HG03097 (cell line): Measurements from ENCODE around the gene MSANTD4.
"Not testable (repeated sequence)": the region's sequence is repeated elsewhere in the genome, so short reads cannot be mapped to it uniquely, and the experiment has no call there.

Experiments
- ATAC-seq: cut with Tn5 transposase; IDR thresholded peaks from one replicate; pipeline ENCODE4 v1.9.1; 2021; ENCODE audit not compliant: unreplicated experiment, low FRiP score

MSANTD4 gene

GRCh38 chr11:106021967-106022794 lies at the start of gene MSANTD4:
Gene MSANTD4 (minus strand): TSS chr11:106022240. CDS start chr11:106010917, 11,323 bp downstream.
- peak; percentile 99 for ATAC-seq

- no peak for ATAC-seq
Measured at GRCh38 chr11:106070606-106071005, 48.6 kb upstream of the MSANTD4 start.

GRCh38 chr11:106063009-106063408 lies 41.0 kb upstream of the MSANTD4 start:
- ATAC-seq: no peak

GRCh38 chr11:106061954-106062949 lies 40.2 kb upstream of the MSANTD4 start:
- ATAC-seq: no peak

- no peak for ATAC-seq
Measured at GRCh38 chr11:106061249-106061784, 39.3 kb upstream of the MSANTD4 start.

GRCh38 chr11:106059617-106060016 lies 37.6 kb upstream of the MSANTD4 start:
- ATAC-seq: no peak

- not testable (repeated sequence) for ATAC-seq
Measured at GRCh38 chr11:106058377-106058776, 36.3 kb upstream of the MSANTD4 start.

GRCh38 chr11:106051103-106051502 lies 29.1 kb upstream of the MSANTD4 start:
- no peak for ATAC-seq

GRCh38 chr11:106049727-106050476 lies 27.9 kb upstream of the MSANTD4 start:
- no peak for ATAC-seq

GRCh38 chr11:106047631-106048030 lies 25.6 kb upstream of the MSANTD4 start:
- ATAC-seq: no peak

- no peak for ATAC-seq
Measured at GRCh38 chr11:106043540-106043939, 21.5 kb upstream of the MSANTD4 start.

GRCh38 chr11:106032861-106033260 lies 10.8 kb upstream of the MSANTD4 start:
- no peak for ATAC-seq

GRCh38 chr11:106031936-106032335 lies 9.9 kb upstream of the MSANTD4 start:
- no peak for ATAC-seq

GRCh38 chr11:106031202-106031810 lies 9.3 kb upstream of the MSANTD4 start:
- ATAC-seq: no peak

GRCh38 chr11:106030609-106031008 lies 8.6 kb upstream of the MSANTD4 start:
- ATAC-seq: no peak

GRCh38 chr11:106022795-106023275 lies 795 bp upstream of the MSANTD4 start:
- no peak for ATAC-seq

GRCh38 chr11:106021181-106021966 lies 666 bp downstream of the MSANTD4 start:
- ATAC-seq: peak; percentile 15

GRCh38 chr11:106017093-106017492 lies 4.9 kb downstream of the MSANTD4 start:
- no peak for ATAC-seq

- no peak for ATAC-seq
Measured at GRCh38 chr11:106015066-106015465, 7.0 kb downstream of the MSANTD4 start.
